Stimulated activated CD8-positive, alpha-beta memory T cell treated with anti-CD3 and anti-CD28 coated beads, Interleukin-15, amount 100 ng/mL, for 4 hours (primary cell): Measurements from ENCODE around the gene CLDN24.
"Not testable (repeated sequence)": the region's sequence is repeated elsewhere in the genome, so short reads cannot be mapped to it uniquely, and the experiment has no call there.

Source experiments
- DNase-seq, 2 donors: peaks; one replicate each; pipeline ENCODE4 v3.0.0-alpha.2; 2020; ENCODE audit warnings: low read depth in 2 of 2

The CLDN24 gene

GRCh38 chr4:183347146-183347545, 24.9 kb upstream of the CLDN24 start:
- no peak for DNase-seq

- no peak for DNase-seq
These were observed 23.0 kb upstream of the CLDN24 start for GRCh38 chr4:183345261-183345660.

- DNase-seq: no peak
These were observed 22.5 kb upstream of the CLDN24 start for GRCh38 chr4:183344523-183345255.

- DNase-seq: no peak
These were observed 21.5 kb upstream of the CLDN24 start for GRCh38 chr4:183343730-183344129.

DNA sequence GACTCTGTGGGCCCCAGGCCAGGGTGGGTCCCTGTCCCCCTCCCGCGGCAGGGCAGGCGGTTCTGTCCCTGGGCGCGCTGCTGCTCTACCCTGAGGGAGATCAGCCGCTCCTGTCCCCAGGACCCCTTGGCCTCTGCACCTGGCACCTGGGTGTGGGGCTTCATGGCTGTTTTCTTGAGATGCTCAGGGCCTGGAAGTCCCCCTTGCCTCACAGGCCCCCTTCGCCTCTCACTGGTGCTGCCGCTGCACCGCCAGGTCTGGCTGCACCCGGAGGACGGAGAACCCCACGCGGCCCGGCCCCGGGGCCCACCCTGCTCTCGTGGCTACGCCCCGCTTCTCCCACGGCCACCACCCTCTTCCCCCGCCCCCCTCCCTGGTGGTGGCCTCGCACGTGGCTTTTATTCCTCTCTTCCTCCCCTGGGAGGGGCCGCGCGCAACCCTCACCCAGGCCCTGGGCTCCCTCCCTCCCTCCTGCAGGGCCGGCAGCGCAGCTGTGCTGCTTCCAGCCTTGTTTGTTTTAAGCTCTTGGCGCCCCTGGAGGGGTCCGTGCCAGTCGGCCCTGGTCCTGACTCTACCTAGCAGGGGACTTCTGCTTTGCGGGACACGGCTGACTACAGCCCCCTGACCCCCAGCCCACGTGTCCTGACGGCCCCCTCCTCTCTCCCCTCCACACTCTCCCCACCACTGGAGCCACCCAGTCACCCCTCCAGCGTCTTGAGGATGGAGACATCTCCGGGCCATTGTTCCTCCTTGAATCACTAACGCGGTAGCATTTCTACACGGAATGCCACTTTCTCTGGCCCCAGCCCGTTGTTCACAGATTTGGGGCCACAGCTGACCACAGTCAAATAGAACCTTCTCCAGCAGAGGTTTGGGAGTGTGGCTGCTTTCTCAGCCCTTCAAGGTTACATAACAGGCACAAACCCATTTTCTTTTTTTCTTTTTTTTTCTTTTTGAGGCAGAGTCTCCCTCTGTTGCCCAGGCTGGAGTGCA, 20.6 kb upstream of the CLDN24 start:
- DNase-seq: no peak

GRCh38 chr4:183337833-183338232, 15.6 kb upstream of the CLDN24 start:
- DNase-seq: no peak

GRCh38 chr4:183337349-183337748, 15.1 kb upstream of the CLDN24 start:
- DNase-seq: no peak

DNA sequence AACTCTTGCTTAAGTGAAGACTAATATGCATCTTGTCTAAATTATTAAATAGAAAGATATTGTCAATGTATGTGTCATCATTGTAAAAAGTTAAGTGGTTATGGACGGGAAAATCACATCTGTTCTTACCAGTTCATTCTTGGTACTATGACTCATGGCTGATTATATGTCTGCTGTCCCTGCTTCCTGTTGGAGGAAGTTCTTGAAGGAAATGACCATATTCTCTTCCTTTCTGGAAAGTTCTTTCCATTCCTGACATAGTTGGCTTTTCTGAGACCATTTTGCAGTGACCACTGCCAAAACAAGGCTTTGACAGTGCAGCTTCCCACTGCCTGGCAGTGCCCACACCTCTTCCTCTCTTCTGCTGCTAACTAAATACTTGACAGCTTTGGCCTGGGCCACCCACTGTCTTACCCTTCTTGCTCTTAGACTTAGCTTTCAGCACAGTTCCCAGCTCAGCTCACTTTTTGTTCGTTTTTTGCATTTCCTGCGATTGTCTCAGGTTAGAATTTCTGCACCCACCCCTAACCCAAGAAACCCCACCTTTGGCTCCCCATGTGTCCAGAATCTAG, 13.2 kb upstream of the CLDN24 start:
- DNase-seq: no peak

GRCh38 chr4:183333983-183334382, 11.8 kb upstream of the CLDN24 start:
- DNase-seq: no peak

GRCh38 chr4:183333202-183333601, 11.0 kb upstream of the CLDN24 start:
- DNase-seq: no peak

DNA sequence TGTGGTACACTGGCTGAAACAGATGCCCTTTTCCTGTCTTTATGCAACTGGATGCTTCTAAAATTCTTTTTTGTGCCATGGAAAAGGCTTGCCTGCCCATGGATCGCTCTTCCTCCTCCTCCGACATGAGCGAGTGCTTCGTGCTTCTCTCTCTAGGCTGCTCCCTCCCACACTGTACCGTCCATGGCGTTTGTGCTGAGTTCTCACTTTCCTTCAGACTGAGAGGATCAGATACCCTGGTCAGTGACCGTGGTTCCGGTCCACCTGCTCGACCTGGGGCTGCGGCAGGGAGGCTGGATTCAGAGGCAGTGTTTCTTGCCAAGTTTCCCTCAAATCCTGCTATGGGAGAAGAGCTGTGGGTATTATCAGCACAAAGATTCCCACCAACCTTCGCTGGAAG, 10.2 kb upstream of the CLDN24 start:
- no peak for DNase-seq

- DNase-seq: no peak
These were observed 8.6 kb upstream of the CLDN24 start for GRCh38 chr4:183330841-183331240.

DNA sequence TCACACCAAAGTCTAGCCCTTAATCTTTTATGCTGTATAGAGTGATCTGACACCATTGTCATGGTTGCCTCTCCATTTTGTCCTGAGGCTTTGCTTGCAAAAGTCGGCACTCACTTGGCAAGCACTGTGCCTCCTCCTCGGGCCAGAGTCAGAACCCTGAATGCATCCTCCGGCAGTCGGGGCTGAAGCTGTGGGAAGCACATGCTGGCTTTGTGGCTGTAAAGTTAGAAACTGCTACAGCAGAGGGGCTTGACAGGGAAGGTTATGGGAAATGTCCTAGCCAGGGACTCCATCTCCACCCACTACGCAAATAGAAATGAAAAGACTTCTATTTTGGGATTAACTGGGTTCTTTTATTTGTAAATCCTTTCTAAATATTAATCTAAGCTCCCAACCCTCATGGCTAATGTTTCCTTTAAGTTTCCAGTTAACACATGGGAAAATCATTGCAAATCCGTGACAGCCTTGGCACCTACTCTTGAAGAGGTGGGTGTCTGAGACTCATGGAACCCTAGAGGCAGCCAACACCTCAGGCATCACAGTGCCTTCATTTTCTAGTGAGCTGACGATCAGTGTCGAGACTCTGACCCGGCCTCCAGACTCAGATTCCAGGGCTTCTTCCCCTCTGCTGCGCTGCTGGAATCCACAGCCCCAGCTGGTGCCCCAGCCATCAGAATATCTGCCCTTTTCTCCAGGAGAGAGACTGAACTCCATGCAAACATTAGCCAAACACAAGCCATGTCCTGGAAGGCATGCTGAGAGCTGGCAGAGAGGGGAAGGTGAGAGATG, 7.9 kb upstream of the CLDN24 start:
- DNase-seq: no peak

- DNase-seq: no peak
These were observed 7.0 kb upstream of the CLDN24 start for GRCh38 chr4:183329244-183329643.

- no peak for DNase-seq
These were observed 6.6 kb upstream of the CLDN24 start for GRCh38 chr4:183328832-183329231.

DNA sequence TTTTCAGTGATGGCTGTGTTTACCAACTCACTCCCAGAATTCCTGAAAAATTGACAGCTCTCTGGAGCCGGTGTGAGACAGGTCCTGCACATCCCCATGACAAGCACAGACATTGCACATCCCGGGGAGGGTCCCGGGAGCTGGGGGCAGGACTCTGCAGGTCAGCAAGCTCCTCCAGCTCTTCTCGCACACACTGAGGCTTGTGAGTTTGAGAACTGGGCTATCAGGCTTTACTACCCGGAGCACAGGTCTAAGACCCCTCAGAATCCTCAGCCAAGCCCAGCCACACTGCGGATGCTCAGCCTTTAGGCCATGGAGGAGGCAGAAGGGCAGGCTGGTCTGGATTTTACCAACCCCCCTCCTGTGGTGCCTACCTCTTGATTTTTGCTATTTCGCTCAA, 5.6 kb upstream of the CLDN24 start:
- DNase-seq: no peak

GRCh38 chr4:183326853-183327252, 4.6 kb upstream of the CLDN24 start:
- no peak for DNase-seq

DNA sequence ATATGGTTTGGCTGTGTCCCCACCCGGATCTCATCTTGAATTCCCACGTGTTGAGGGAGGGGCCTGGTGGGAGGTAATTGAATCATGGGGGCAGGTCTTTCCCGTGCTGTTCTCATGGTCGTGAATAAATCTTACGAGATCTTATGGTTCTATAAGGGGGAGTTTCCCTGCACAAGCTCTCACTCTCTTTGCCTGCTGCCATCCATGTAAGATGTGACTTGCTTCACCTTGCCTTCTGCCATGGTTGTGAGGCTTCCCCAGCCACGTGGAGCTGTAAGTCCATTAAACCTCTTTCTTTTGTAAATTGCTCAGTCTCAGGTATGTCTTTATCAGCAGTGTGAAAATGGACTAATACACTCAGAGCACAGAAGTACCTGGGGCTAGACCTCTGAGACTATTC, 4.2 kb upstream of the CLDN24 start:
- not testable (repeated sequence) for DNase-seq

DNA sequence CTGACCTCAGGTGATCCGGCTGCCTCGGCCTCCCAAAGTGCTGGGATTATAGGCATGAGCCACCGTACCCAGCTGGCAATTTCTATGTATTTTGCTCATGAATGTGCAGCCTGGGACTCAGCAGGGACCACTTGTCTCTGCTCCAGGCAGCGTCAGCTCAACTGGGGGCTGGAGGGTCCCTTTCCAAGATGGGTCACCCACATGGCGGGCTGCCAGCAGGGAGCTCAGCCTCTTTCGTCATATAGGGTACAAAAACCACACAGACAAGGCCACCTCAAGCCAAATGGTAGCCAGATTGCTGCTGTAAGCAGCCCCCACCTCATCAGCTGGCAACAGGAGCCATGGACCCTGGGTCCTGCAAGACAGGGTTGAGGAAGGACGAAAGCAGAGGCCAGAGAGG, 2.4 kb upstream of the CLDN24 start:
- no peak for DNase-seq

GRCh38 chr4:183324056-183324455, 1.8 kb upstream of the CLDN24 start:
- DNase-seq: not testable (repeated sequence)

GRCh38 chr4:183323295-183323694, 1.1 kb upstream of the CLDN24 start:
- DNase-seq: no peak

DNA sequence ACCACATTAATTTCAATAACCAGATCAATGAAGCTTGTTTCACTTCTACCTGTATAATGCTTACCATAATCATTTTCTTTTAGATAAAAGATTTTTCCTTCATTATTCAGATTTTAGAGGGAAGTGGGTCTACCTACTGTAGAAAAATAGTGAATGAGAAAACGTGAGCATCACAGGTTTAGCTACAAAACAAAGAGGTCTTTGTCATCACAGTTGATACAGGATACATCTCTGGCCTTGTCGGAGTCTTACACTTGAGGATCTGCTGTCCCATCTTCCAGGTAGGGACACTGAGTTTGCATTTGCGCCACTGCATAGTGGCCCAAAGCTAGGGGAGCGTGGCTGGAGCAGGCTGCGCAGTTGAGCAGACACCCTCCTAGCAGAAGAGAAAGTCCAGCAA, 710 bp downstream of the CLDN24 start:
- DNase-seq: no peak
